IMR-90 (cell line): Measurements from ENCODE around the gene RFTN1. TPM values are rescaled to one million over a fixed set of nuclear protein-coding genes. Genes with fewer than 3 reads are reported as not detected.

ENCODE experiments used
- ATAC-seq: fragments of 200-7000 bp; cut with Tn5 transposase; 2 replicates; pipeline ENCODE4 v1.9.1; 2020; ENCODE audit warnings: low read depth, mild to moderate bottlenecking, moderate library complexity
- BruUV-seq: library from RNA; stranded (reverse); fragments of 400-500 nt; replicated peaks from 2 replicates; lab custom pipeline; 2021; lab: Mats Ljungman, UMichigan
- CTCF ChIA-PET: fragments of 300-600 bp; formaldehyde crosslinking; extraction: SDS; loops from one replicate; lab custom pipeline; 2021; ENCODE audit warnings: antibody characterized with exemption; lab: Yijun Ruan, JAX
- POLR2A ChIA-PET: fragments of 300-600 bp; sonication (Branson Sonifier 250); formaldehyde crosslinking; loops from one replicate; lab custom pipeline; 2022; ENCODE audit warnings: antibody characterized with exemption; ENCODE audit not compliant: unreplicated experiment; lab: Charles Lee
- DNase-seq: peaks from one replicate; pipeline ENCODE4 v3.0.0; 2013
- H2AFZ ChIP-seq: replicated peaks from 2 replicates; pipeline ENCODE3; 2013; ENCODE audit warnings: low read length, mild to moderate bottlenecking; ENCODE audit not compliant: poor library complexity
- H2AK5ac ChIP-seq: 2 replicates; pipeline ENCODE4 v1.6.1; 2013; ENCODE audit warnings: low read depth, low read length, inconsistent platforms
- H2AK9ac ChIP-seq: replicated peaks from 2 replicates; pipeline ENCODE3; 2013; ENCODE audit warnings: mild to moderate bottlenecking, low read depth, low read length, moderate library complexity; ENCODE audit not compliant: poor library complexity
- H2BK120ac ChIP-seq: 2 replicates; pipeline ENCODE4 v1.6.1; 2013; ENCODE audit warnings: low read depth, low read length, inconsistent platforms
- H2BK15ac ChIP-seq: 3 replicates; pipeline ENCODE4 v1.6.1; 2013; ENCODE audit warnings: low read depth, low read length, inconsistent platforms
- H2BK20ac ChIP-seq: 2 replicates; pipeline ENCODE4 v1.6.1; 2013; ENCODE audit warnings: low read depth, mild to moderate bottlenecking, inconsistent platforms, low read length, moderate library complexity
- H2BK5ac ChIP-seq: 2 replicates; pipeline ENCODE4 v1.6.1; 2013; ENCODE audit warnings: mild to moderate bottlenecking, low read depth, low read length, inconsistent platforms; ENCODE audit not compliant: poor library complexity, severe bottlenecking
- H3K14ac ChIP-seq: replicated peaks from 2 replicates; pipeline ENCODE4 v1.6.1; 2013; ENCODE audit warnings: low read depth, low read length, inconsistent platforms
- H3K18ac ChIP-seq: 2 replicates; pipeline ENCODE4 v1.6.1; 2013; ENCODE audit warnings: low read depth, low read length, control low read depth
- H3K23ac ChIP-seq: 2 replicates; pipeline ENCODE4 v1.6.1; 2013; ENCODE audit warnings: low read depth, low read length, inconsistent platforms
- H3K27ac ChIP-seq: 2 replicates; pipeline ENCODE4 v1.5.1; 2013; ENCODE audit warnings: mild to moderate bottlenecking, control low read depth, low read length; ENCODE audit not compliant: insufficient read depth
- H3K27me3 ChIP-seq: 2 replicates; pipeline ENCODE4 v1.6.1; 2013; ENCODE audit warnings: low read length; ENCODE audit not compliant: control insufficient read depth, insufficient read depth
- H3K36me3 ChIP-seq: 2 replicates; pipeline ENCODE4 v1.6.1; 2013; ENCODE audit warnings: low read length, mixed read lengths; ENCODE audit not compliant: control insufficient read depth, insufficient read depth
- H3K4ac ChIP-seq: 2 replicates; pipeline ENCODE4 v1.6.1; 2013; ENCODE audit warnings: low read depth, low read length, inconsistent platforms
- H3K4me1 ChIP-seq: 2 replicates; pipeline ENCODE4 v1.6.1; 2013; ENCODE audit warnings: low read length, mixed read lengths; ENCODE audit not compliant: control insufficient read depth, insufficient read depth
- H3K4me2 ChIP-seq: 2 replicates; pipeline ENCODE4 v1.6.1; 2013; ENCODE audit warnings: low read depth, mild to moderate bottlenecking, control low read depth, low read length, moderate library complexity
- H3K4me3 ChIP-seq: 2 replicates; pipeline ENCODE4 v1.5.1; 2013; ENCODE audit warnings: low read depth, mild to moderate bottlenecking, control low read depth, low read length, moderate library complexity; ENCODE audit not compliant: insufficient read depth
- H3K56ac ChIP-seq: 2 replicates; pipeline ENCODE4 v1.6.1; 2013; ENCODE audit warnings: low read length, inconsistent platforms; ENCODE audit not compliant: insufficient read depth; ENCODE audit errors: extremely low read depth
- H3K79me1 ChIP-seq, 2 experiments: 2 replicates each; pipeline ENCODE4 v1.6.1; 2013; ENCODE audit warnings: low read length in 2 of 2, inconsistent platforms in 1 of 2, low read depth in 1 of 2
- H3K9ac ChIP-seq: 2 replicates; pipeline ENCODE4 v1.6.1; 2013; ENCODE audit warnings: low read depth, low read length, control low read depth
- H3K9me1 ChIP-seq: 2 replicates; pipeline ENCODE4 v1.6.1; 2013; ENCODE audit warnings: low read length, inconsistent platforms; ENCODE audit not compliant: insufficient read depth
- H3K9me3 ChIP-seq: 2 replicates; pipeline ENCODE4 v1.6.1; 2013; ENCODE audit warnings: low read length; ENCODE audit not compliant: control insufficient read depth, insufficient read depth
- H4K20me1 ChIP-seq: 2 replicates; pipeline ENCODE4 v1.6.1; 2013; ENCODE audit warnings: low read length, inconsistent platforms; ENCODE audit not compliant: insufficient read depth
- H4K5ac ChIP-seq: 2 replicates; pipeline ENCODE4 v1.6.1; 2013; ENCODE audit warnings: mild to moderate bottlenecking, low read depth, low read length, control low read depth
- H4K8ac ChIP-seq, 2 experiments: 2 replicates each; pipeline ENCODE4 v1.6.1; 2013; ENCODE audit warnings: low read depth in 2 of 2, low read length in 2 of 2, control low read depth in 1 of 2, inconsistent platforms in 1 of 2
- H4K91ac ChIP-seq: 2 replicates; pipeline ENCODE4 v1.6.1; 2013; ENCODE audit warnings: low read depth, low read length, inconsistent platforms; ENCODE audit not compliant: insufficient read depth
- BHLHE40 ChIP-seq: fragments of 150-350 bp; IDR thresholded peaks from 2 replicates; pipeline ENCODE4 v1.6.1; 2016; ENCODE audit warnings: mild to moderate bottlenecking, low read depth, low read length
- CEBPB ChIP-seq: IDR thresholded peaks from 2 replicates; pipeline ENCODE4 v1.6.1; 2012; ENCODE audit warnings: low read depth, low read length, improper control_type of control experiment
- CHD1 ChIP-seq: IDR thresholded peaks from 2 replicates; pipeline ENCODE4 v1.6.1; 2012; ENCODE audit warnings: low read depth, low read length, improper control_type of control experiment
- FOS ChIP-seq: fragments of 150-350 bp; IDR thresholded peaks from 2 replicates; pipeline ENCODE4 v1.6.1; 2016; ENCODE audit warnings: low read depth, low read length
- MAFK ChIP-seq: IDR thresholded peaks from 2 replicates; pipeline ENCODE4 v1.6.1; 2012; ENCODE audit warnings: low read depth, low read length, improper control_type of control experiment
- MAZ ChIP-seq: IDR thresholded peaks from 2 replicates; pipeline ENCODE4 v1.6.1; 2012; ENCODE audit warnings: low read depth, mild to moderate bottlenecking, low read length, improper control_type of control experiment, moderate library complexity, borderline replicate concordance
- MXI1 ChIP-seq: IDR thresholded peaks from 2 replicates; pipeline ENCODE4 v1.6.1; 2012; ENCODE audit warnings: low read depth, mild to moderate bottlenecking, low read length, moderate library complexity, borderline replicate concordance
- NFE2L2 ChIP-seq: fragments of 150-350 bp; IDR thresholded peaks from 2 replicates; pipeline ENCODE4 v1.6.1; 2016; ENCODE audit warnings: low read depth, mild to moderate bottlenecking, low read length
- POLR2A ChIP-seq: IDR thresholded peaks from 2 replicates; pipeline ENCODE4 v1.6.1; 2012; ENCODE audit warnings: mild to moderate bottlenecking, low read depth, low read length
- RAD21 ChIP-seq: IDR thresholded peaks from 2 replicates; pipeline ENCODE4 v1.6.1; 2012; ENCODE audit warnings: low read length, improper control_type of control experiment
- RCOR1 ChIP-seq: IDR thresholded peaks from 2 replicates; pipeline ENCODE4 v1.6.1; 2012; ENCODE audit warnings: mild to moderate bottlenecking, low read length, improper control_type of control experiment; ENCODE audit not compliant: insufficient replicate concordance
- RFX5 ChIP-seq: IDR thresholded peaks from 2 replicates; pipeline ENCODE4 v1.8.0; 2012; ENCODE audit warnings: low read depth, mild to moderate bottlenecking, low read length, moderate library complexity
- SMC3 ChIP-seq: fragments of 150-350 bp; IDR thresholded peaks from 2 replicates; pipeline ENCODE4 v1.6.1; 2016; ENCODE audit warnings: low read depth, mild to moderate bottlenecking, antibody characterized with exemption, low read length, moderate library complexity
- WGBS, 2 experiments: methylation state at CpG; one replicate each; pipeline versions ENCODE4 v1.1.5 to v1.1.7; 2013; ENCODE audit warnings: missing lambda C conversion rate in 2 of 2; ENCODE audit not compliant: insufficient read length in 1 of 2; ENCODE audit errors: extremely low coverage in 2 of 2; 5-methylcytosine and 5-hydroxymethylcytosine counted together
- dilution Hi-C: fragments of 300-500 bp; cut with HindIII; formaldehyde crosslinking; loops from one replicate; pipeline ENCODE4 v1.14.3; 2018; ENCODE audit warnings: low sequenced_read_pairs; ENCODE audit not compliant: unreplicated experiment
- in situ Hi-C: fragments of 300-500 bp; cut with MboI; formaldehyde crosslinking; loops from 3 replicates; pipeline ENCODE4 v1.14.3; 2019; ENCODE audit warnings: low sequenced_read_pairs, inconsistent platforms, mixed read lengths
- intact Hi-C: fragments of 100-400 bp; cut with micrococcal nuclease; formaldehyde crosslinking; loops from 2 replicates; pipeline ENCODE4 v1.10.0; 2022
- polyA plus RNA-seq, 3 experiments: library from polyadenylated mRNA; depleted of rRNA; stranded (reverse); fragments of >200 nt; gene quantifications; 2 replicates each; pipeline ENCODE4 v1.2.3, GENCODE V29; 2012; ENCODE audit warnings: low replicate concordance in 1 of 3
- total RNA-seq: library from RNA; depleted of rRNA; stranded (reverse); fragments of >200 nt; gene quantifications from 2 replicates; pipeline ENCODE4 v1.2.3, GENCODE V29; 2012
- TF ChIP-seq, protein P1 (sequence below): fragments of 150-350 bp; IDR thresholded peaks from 2 replicates; pipeline ENCODE4 v1.6.1; 2017; ENCODE audit warnings: mild to moderate bottlenecking, antibody characterized with exemption, low read length, low read depth
- TF ChIP-seq, protein P2 (sequence below): conservative IDR thresholded peaks from 2 replicates; pipeline ENCODE4 v1.5.1; 2012; ENCODE audit warnings: mild to moderate bottlenecking, low read depth, low read length, improper control_type of control experiment
- TF ChIP-seq, protein P3 (sequence below): fragments of 150-350 bp; IDR thresholded peaks from 2 replicates; pipeline ENCODE4 v1.6.1; 2016; ENCODE audit warnings: low read depth, mild to moderate bottlenecking, low read length, moderate library complexity, borderline replicate concordance

RFTN1 gene
- total and polyA plus RNA-seq, 2 of the 4 experiments (the other 2 are of a cell fraction): 45.0 to 52.0 TPM

DNA sequence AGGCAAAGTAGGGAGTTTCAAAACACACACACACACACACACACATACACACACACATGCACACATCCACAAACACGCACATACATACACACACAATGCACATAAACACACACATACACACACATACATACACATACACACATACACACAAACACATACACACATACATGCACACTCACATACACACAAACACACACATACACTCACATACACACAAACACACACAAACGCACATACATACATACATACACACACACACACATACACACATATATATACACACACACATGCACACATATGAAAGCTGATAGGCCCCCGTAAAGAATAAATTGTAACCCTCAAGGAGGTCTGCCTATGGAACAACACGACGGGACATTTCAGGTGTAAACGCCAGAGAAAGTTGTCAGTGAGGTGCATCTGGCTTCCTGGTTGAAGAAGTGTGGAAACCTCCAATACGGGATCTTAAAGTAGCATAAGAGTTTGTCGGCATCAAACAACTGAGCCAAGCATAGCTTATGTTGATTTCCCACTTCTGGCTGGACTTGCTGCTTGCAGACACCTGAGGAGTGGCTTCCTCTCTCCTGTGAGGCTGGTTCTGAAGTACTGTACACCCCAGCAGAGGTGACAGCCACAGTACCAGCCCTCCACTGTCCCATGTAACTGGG lies 5.8 kb downstream of the RFTN1 start:
- no peak overlapping the region for H2BK20ac ChIP-seq
- CTCF ChIA-PET: no interaction called here
- WGBS, 2 experiments: 94% methylated on average over 5 of the region's 8 CpGs; no CpG with 5 or more reads in 1 of the 2 experiments

More for the DNA sequence above, 5.8 kb downstream of the RFTN1 start:
- Histone ChIP-seq H3K18ac (no peak overlapping the region), H2AFZ (no peak overlapping the region), H4K20me1 (peaks cover 85% of the 10 kb centered on the region), H3K36me3 (peaks cover 9% of the 10 kb centered on the region), H3K14ac (no peak overlapping the region), H3K27ac (no peak overlapping the region), H3K56ac (no peak overlapping the region), H2AK5ac (no peak overlapping the region), H3K9me3 (no peaks in the 10 kb centered on the region), H4K91ac (no peak overlapping the region), H3K79me1 (peaks cover 32 to 89% of the 10 kb centered on the region in 2 experiments), H2BK15ac (no peak overlapping the region), H4K5ac (no peak overlapping the region), H3K27me3 (no peaks in the 10 kb centered on the region), H3K4ac (no peak overlapping the region), H3K4me1 (peaks cover 23% of the 10 kb centered on the region), H4K8ac (no peak overlapping the region), H3K23ac (peak overlapping the region; percentile 36; the same call in 1 of the 2 replicates), H3K9ac (no peak overlapping the region), H2AK9ac (no peak overlapping the region), H3K9me1 (peaks cover 37% of the 10 kb centered on the region), H3K4me2 (no peak overlapping the region), H3K4me3 (no peak overlapping the region), H2BK120ac (no peak overlapping the region), H2BK5ac (peak overlapping the region; percentile 71)
- dilution Hi-C loops: no loop called here
- intact Hi-C loops: no loop called here
- no TSS peak for BruUV-seq
- TF ChIP-seq RCOR1 (no peak), SMC3 (no peak), POLR2A (no peak), CEBPB (no peak), MAFK (no peak), BHLHE40 (no peak), RAD21 (no peak), CHD1 (no peak), NFE2L2 (no peak), RFX5 (no peak), MAZ (no peak), MXI1 (no peak), FOS (no peak)
- TF ChIP-seq, protein P1, sequence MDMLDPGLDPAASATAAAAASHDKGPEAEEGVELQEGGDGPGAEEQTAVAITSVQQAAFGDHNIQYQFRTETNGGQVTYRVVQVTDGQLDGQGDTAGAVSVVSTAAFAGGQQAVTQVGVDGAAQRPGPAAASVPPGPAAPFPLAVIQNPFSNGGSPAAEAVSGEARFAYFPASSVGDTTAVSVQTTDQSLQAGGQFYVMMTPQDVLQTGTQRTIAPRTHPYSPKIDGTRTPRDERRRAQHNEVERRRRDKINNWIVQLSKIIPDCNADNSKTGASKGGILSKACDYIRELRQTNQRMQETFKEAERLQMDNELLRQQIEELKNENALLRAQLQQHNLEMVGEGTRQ: no peak
- TF ChIP-seq, protein P2, sequence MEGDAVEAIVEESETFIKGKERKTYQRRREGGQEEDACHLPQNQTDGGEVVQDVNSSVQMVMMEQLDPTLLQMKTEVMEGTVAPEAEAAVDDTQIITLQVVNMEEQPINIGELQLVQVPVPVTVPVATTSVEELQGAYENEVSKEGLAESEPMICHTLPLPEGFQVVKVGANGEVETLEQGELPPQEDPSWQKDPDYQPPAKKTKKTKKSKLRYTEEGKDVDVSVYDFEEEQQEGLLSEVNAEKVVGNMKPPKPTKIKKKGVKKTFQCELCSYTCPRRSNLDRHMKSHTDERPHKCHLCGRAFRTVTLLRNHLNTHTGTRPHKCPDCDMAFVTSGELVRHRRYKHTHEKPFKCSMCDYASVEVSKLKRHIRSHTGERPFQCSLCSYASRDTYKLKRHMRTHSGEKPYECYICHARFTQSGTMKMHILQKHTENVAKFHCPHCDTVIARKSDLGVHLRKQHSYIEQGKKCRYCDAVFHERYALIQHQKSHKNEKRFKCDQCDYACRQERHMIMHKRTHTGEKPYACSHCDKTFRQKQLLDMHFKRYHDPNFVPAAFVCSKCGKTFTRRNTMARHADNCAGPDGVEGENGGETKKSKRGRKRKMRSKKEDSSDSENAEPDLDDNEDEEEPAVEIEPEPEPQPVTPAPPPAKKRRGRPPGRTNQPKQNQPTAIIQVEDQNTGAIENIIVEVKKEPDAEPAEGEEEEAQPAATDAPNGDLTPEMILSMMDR: no peak
- TF ChIP-seq, protein P3, sequence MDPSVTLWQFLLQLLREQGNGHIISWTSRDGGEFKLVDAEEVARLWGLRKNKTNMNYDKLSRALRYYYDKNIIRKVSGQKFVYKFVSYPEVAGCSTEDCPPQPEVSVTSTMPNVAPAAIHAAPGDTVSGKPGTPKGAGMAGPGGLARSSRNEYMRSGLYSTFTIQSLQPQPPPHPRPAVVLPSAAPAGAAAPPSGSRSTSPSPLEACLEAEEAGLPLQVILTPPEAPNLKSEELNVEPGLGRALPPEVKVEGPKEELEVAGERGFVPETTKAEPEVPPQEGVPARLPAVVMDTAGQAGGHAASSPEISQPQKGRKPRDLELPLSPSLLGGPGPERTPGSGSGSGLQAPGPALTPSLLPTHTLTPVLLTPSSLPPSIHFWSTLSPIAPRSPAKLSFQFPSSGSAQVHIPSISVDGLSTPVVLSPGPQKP: no peak
- DNase-seq (no peak), ATAC-seq (no peak)
- in situ Hi-C loops: no loop called here
- POLR2A ChIA-PET: no interaction called here
